HepG2 (cell line): ENCODE results near the gene ANKRD11. TPM values are rescaled to one million over a fixed set of nuclear protein-coding genes. Genes with fewer than 3 reads are reported as not detected.

Experiments
- EEA1 ChIP-seq: sonication (generic); formaldehyde crosslinking; IDR thresholded peaks from 2 replicates; pipeline ENCODE4 v1.5.1; 2020; ENCODE audit warnings: mild to moderate bottlenecking, missing genetic modification reagents, borderline replicate concordance
- ELF4 ChIP-seq: sonication (generic); formaldehyde crosslinking; IDR thresholded peaks from 2 replicates; pipeline ENCODE4 v1.5.0; 2020; ENCODE audit warnings: missing genetic modification reagents, mild to moderate bottlenecking, moderate library complexity, borderline replicate concordance
- FOXO1 ChIP-seq: sonication (generic); formaldehyde crosslinking; IDR thresholded peaks from 2 replicates; pipeline ENCODE4 v1.4.0; 2020; ENCODE audit warnings: missing genetic modification reagents
- JARID2 ChIP-seq: sonication (generic); formaldehyde crosslinking; IDR thresholded peaks from 2 replicates; pipeline ENCODE4 v1.8.1; 2023; ENCODE audit warnings: missing genetic modification reagents, inconsistent platforms; ENCODE audit not compliant: insufficient replicate concordance
- KLF11 ChIP-seq: IDR thresholded peaks from 2 replicates; pipeline ENCODE4 v1.6.1; 2016; ENCODE audit warnings: missing compliant biosample characterization
- NCOA2 ChIP-seq: sonication (generic); formaldehyde crosslinking; IDR thresholded peaks from 2 replicates; pipeline ENCODE4 v1.8.0; 2022; ENCODE audit warnings: inconsistent platforms
- NFATC3 ChIP-seq: sonication (generic); formaldehyde crosslinking; IDR thresholded peaks from 2 replicates; pipeline ENCODE4 v1.5.1; 2020; ENCODE audit warnings: mild to moderate bottlenecking, missing genetic modification reagents
- SMC3 ChIP-seq: IDR thresholded peaks from 2 replicates; pipeline ENCODE4 v1.6.1; 2011; ENCODE audit warnings: low read length, improper control_type of control experiment
- SMYD3 ChIP-seq: sonication (generic); formaldehyde crosslinking; IDR thresholded peaks from 2 replicates; pipeline ENCODE4 v1.8.1; 2023; ENCODE audit warnings: mild to moderate bottlenecking, missing genetic modification reagents
- SUZ12 ChIP-seq: fragments of 150-350 bp; IDR thresholded peaks from 2 replicates; pipeline ENCODE4 v1.6.1; 2014; ENCODE audit warnings: low read depth, low read length
- TCF7L2 ChIP-seq: IDR thresholded peaks from 2 replicates; pipeline ENCODE4 v1.6.1; 2011; ENCODE audit warnings: mild to moderate bottlenecking, low read depth, low read length, moderate library complexity
- TGIF2 ChIP-seq: IDR thresholded peaks from 2 replicates; pipeline ENCODE4 v1.6.1; 2016; ENCODE audit warnings: control low read depth, missing compliant biosample characterization
- TOE1 ChIP-seq: sonication (generic); formaldehyde crosslinking; IDR thresholded peaks from 2 replicates; pipeline ENCODE4 v1.4.0; 2020; ENCODE audit warnings: mild to moderate bottlenecking, missing genetic modification reagents
- ZBTB38 ChIP-seq: sonication (generic); formaldehyde crosslinking; IDR thresholded peaks from 2 replicates; pipeline ENCODE4 v1.5.1; 2020; ENCODE audit warnings: mild to moderate bottlenecking, missing genetic modification reagents
- ZKSCAN5 ChIP-seq: sonication (generic); formaldehyde crosslinking; IDR thresholded peaks from 2 replicates; pipeline ENCODE4 v1.5.1; 2020; ENCODE audit warnings: mild to moderate bottlenecking, missing genetic modification reagents
- ZNF556 ChIP-seq: sonication (generic); formaldehyde crosslinking; IDR thresholded peaks from 2 replicates; pipeline ENCODE4 v1.4.0; 2020; ENCODE audit warnings: mild to moderate bottlenecking, missing genetic modification reagents, borderline replicate concordance
- ZNF570 ChIP-seq: sonication (generic); formaldehyde crosslinking; IDR thresholded peaks from 2 replicates; pipeline ENCODE4 v1.4.0; 2020; ENCODE audit warnings: mild to moderate bottlenecking, missing genetic modification reagents, borderline replicate concordance
- ZNF773 ChIP-seq: sonication (generic); formaldehyde crosslinking; IDR thresholded peaks from 2 replicates; pipeline ENCODE4 v1.4.0; 2020; ENCODE audit warnings: missing genetic modification reagents, borderline replicate concordance
- polyA plus RNA-seq, 8 experiments: library from polyadenylated mRNA; depleted of rRNA in 3 of 8; stranded (reverse) in 7 of 8; unstranded in 1 of 8; fragments of >200 nt; fragmentation: Illumina TruSeq in 4 of 8; extraction: Trizol in 4 of 8; gene quantifications; 2 replicates each; pipeline versions ENCODE4 v1.2.1 to v1.2.3, GENCODE V29; 2011 to 2016; ENCODE audit warnings: low read depth in 4 of 8, missing spikeins in 1 of 8, mixed read lengths in 1 of 8; ENCODE audit not compliant: insufficient read depth in 1 of 8
- total RNA-seq, 5 experiments: library from RNA; depleted of rRNA; stranded (reverse); fragments of >200 nt; fragmentation: Illumina TruSeq; extraction: Trizol; gene quantifications; 2 replicates each; pipeline ENCODE4 v1.2.3, GENCODE V29; 2016; ENCODE audit warnings: low read depth in 1 of 5
- TF ChIP-seq, protein P1 (sequence below): sonication (generic); formaldehyde crosslinking; IDR thresholded peaks from 2 replicates; pipeline ENCODE4 v1.4.0; 2020; ENCODE audit warnings: mild to moderate bottlenecking, missing genetic modification reagents
- TF ChIP-seq, protein P2 (sequence below): IDR thresholded peaks from 2 replicates; pipeline ENCODE4 v1.6.1; 2016; ENCODE audit warnings: low read depth, borderline replicate concordance
- TF ChIP-seq, protein P3 (sequence below): sonication (generic); formaldehyde crosslinking; IDR thresholded peaks from 2 replicates; pipeline ENCODE4 v1.4.0; 2020; ENCODE audit warnings: mild to moderate bottlenecking, missing genetic modification reagents, borderline replicate concordance

Gene ANKRD11
- total and polyA plus RNA-seq, 2 of the 13 experiments (the other 11 are each of a cell fraction or from before 2014, with no cell fraction given): 21.4 to 38.4 TPM

DNA sequence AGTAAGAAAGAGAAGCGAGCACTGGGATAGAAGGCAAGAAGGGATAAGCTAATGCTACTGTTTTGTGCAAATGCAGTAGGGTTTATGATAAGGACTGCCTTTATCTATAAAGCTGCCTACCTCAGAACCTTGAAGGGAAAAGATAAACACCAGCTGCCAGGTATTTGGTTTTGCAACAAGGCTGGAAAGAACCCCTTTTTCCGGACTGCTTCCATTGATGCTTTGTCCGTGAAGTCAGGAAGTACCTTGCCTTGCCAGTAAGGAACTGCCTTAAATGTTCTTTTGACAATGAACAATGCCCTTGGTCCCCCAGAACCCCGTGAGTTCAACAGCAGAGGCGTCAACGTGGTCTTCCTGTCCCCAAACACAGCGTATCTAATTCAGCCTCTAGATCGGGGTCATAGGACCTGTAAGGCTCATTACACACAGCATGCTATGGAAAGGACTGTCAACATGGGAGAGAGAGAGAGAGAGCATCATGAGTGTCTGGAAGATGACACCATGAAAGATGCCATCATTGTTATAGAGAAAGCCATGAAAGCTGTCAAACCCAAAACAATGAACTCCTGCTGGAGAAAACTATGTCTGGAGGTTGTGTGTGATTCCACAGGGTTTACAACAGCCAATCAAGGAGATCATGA, 113.4 kb downstream of the ANKRD11 start (continued):
- TF ChIP-seq ZNF570 (CRISPR knock-in tag): no peak
- TF ChIP-seq, protein P1, sequence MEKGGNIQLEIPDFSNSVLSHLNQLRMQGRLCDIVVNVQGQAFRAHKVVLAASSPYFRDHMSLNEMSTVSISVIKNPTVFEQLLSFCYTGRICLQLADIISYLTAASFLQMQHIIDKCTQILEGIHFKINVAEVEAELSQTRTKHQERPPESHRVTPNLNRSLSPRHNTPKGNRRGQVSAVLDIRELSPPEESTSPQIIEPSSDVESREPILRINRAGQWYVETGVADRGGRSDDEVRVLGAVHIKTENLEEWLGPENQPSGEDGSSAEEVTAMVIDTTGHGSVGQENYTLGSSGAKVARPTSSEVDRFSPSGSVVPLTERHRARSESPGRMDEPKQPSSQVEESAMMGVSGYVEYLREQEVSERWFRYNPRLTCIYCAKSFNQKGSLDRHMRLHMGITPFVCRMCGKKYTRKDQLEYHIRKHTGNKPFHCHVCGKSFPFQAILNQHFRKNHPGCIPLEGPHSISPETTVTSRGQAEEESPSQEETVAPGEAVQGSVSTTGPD (CRISPR knock-in tag): no peak
- TF ChIP-seq FOXO1 (CRISPR knock-in tag): no peak
- TF ChIP-seq SUZ12: no peak
- TF ChIP-seq ZBTB38 (CRISPR knock-in tag): no peak
- no peak for TF ChIP-seq SMC3
- TF ChIP-seq JARID2 (CRISPR knock-in tag): no peak
- TF ChIP-seq ZNF556 (CRISPR knock-in tag): no peak
- TF ChIP-seq NCOA2 (CRISPR knock-in tag): peak; percentile 17; the same call in 1 of the 2 replicates
- TF ChIP-seq KLF11 (CRISPR knock-in tag): no peak
- TF ChIP-seq NFATC3 (CRISPR knock-in tag): no peak
- no peak for TF ChIP-seq ZKSCAN5
- TF ChIP-seq, protein P2, sequence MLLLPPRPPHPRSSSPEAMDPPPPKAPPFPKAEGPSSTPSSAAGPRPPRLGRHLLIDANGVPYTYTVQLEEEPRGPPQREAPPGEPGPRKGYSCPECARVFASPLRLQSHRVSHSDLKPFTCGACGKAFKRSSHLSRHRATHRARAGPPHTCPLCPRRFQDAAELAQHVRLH (CRISPR knock-in tag): no peak
- TF ChIP-seq SMYD3 (CRISPR knock-in tag): no peak
- peak; percentile 72; the same call in 1 of the 2 replicates for TF ChIP-seq TGIF2
- no peak for TF ChIP-seq TCF7L2
- 0 out of 2 replicates have a peak, but pooled peaks have one; percentile 28 for TF ChIP-seq ELF4 (CRISPR knock-in tag)
- TF ChIP-seq ZNF773 (CRISPR knock-in tag): no peak
- no peak for TF ChIP-seq TOE1
- no peak for TF ChIP-seq EEA1
- TF ChIP-seq, protein P3, sequence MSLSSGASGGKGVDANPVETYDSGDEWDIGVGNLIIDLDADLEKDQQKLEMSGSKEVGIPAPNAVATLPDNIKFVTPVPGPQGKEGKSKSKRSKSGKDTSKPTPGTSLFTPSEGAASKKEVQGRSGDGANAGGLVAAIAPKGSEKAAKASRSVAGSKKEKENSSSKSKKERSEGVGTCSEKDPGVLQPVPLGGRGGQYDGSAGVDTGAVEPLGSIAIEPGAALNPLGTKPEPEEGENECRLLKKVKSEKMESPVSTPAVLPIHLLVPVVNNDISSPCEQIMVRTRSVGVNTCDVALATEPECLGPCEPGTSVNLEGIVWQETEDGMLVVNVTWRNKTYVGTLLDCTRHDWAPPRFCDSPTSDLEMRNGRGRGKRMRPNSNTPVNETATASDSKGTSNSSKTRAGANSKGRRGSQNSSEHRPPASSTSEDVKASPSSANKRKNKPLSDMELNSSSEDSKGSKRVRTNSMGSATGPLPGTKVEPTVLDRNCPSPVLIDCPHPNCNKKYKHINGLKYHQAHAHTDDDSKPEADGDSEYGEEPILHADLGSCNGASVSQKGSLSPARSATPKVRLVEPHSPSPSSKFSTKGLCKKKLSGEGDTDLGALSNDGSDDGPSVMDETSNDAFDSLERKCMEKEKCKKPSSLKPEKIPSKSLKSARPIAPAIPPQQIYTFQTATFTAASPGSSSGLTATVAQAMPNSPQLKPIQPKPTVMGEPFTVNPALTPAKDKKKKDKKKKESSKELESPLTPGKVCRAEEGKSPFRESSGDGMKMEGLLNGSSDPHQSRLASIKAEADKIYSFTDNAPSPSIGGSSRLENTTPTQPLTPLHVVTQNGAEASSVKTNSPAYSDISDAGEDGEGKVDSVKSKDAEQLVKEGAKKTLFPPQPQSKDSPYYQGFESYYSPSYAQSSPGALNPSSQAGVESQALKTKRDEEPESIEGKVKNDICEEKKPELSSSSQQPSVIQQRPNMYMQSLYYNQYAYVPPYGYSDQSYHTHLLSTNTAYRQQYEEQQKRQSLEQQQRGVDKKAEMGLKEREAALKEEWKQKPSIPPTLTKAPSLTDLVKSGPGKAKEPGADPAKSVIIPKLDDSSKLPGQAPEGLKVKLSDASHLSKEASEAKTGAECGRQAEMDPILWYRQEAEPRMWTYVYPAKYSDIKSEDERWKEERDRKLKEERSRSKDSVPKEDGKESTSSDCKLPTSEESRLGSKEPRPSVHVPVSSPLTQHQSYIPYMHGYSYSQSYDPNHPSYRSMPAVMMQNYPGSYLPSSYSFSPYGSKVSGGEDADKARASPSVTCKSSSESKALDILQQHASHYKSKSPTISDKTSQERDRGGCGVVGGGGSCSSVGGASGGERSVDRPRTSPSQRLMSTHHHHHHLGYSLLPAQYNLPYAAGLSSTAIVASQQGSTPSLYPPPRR: no peak
